ENCODE data around the gene DGKI.

DGKI gene

DNA sequence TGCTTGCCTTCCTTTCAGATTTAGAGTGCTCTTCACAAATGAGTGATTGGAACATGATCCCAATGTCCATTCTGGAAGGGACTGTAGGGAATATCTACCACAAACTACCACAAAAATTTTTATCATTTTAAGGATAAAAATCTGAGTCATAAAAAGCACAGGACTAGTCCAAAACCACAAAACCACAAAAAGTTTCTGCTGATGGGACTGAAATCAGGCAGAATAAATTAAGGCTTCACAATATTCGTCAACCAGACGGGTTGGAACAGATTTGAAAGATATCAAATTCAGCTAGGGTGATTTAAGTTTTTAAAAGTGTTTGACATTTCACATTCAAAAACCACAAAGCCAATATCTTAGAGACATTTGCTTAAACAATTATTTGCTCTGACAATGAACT is 403.2 kb downstream of the DGKI start:
- TF ChIP-seq, protein P1, sequence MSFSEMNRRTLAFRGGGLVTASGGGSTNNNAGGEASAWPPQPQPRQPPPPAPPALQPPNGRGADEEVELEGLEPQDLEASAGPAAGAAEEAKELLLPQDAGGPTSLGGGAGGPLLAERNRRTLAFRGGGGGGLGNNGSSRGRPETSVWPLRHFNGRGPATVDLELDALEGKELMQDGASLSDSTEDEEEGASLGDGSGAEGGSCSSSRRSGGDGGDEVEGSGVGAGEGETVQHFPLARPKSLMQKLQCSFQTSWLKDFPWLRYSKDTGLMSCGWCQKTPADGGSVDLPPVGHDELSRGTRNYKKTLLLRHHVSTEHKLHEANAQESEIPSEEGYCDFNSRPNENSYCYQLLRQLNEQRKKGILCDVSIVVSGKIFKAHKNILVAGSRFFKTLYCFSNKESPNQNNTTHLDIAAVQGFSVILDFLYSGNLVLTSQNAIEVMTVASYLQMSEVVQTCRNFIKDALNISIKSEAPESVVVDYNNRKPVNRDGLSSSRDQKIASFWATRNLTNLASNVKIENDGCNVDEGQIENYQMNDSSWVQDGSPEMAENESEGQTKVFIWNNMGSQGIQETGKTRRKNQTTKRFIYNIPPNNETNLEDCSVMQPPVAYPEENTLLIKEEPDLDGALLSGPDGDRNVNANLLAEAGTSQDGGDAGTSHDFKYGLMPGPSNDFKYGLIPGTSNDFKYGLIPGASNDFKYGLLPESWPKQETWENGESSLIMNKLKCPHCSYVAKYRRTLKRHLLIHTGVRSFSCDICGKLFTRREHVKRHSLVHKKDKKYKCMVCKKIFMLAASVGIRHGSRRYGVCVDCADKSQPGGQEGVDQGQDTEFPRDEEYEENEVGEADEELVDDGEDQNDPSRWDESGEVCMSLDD (tag by site-specific recombination; IDR thresholded peaks at IDR 0.05), result no peak
- no peak for TF ChIP-seq MEIS1 (CRISPR knock-in tag; IDR thresholded peaks at IDR 0.05; ENCODE audit: borderline replicate concordance)
- TF ChIP-seq ZNF677 (tag by site-specific recombination; IDR thresholded peaks at IDR 0.05), result no peak
- no peak for TF ChIP-seq GLI2 (tag by site-specific recombination; IDR thresholded peaks at IDR 0.05; ENCODE audit: borderline replicate concordance, low read depth)
- TF ChIP-seq IKZF3 (tag by site-specific recombination; IDR thresholded peaks at IDR 0.05), result no peak
- no peak for TF ChIP-seq MYNN (tag by site-specific recombination; IDR thresholded peaks at IDR 0.05; ENCODE audit: borderline replicate concordance)
- TF ChIP-seq, protein P2, sequence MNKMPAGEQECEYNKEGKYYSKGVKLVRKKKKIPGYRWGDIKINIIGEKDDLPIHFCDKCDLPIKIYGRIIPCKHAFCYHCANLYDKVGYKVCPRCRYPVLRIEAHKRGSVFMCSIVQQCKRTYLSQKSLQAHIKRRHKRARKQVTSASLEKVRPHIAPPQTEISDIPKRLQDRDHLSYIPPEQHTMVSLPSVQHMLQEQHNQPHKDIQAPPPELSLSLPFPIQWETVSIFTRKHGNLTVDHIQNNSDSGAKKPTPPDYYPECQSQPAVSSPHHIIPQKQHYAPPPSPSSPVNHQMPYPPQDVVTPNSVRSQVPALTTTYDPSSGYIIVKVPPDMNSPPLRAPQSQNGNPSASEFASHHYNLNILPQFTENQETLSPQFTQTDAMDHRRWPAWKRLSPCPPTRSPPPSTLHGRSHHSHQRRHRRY (tag by site-specific recombination; IDR thresholded peaks at IDR 0.05), result no peak
- no peak for TF ChIP-seq ZNF658 (tag by site-specific recombination; IDR thresholded peaks at IDR 0.05)
- TF ChIP-seq ZNF341 (tag by site-specific recombination; IDR thresholded peaks at IDR 0.05; ENCODE audit: low read depth), result no peak
- no peak for TF ChIP-seq YY2 (tag by site-specific recombination; IDR thresholded peaks at IDR 0.05)
- TF ChIP-seq ZNF221 (tag by site-specific recombination; IDR thresholded peaks at IDR 0.05; ENCODE audit: borderline replicate concordance), result no peak
- TF ChIP-seq SCRT2 (tag by site-specific recombination; IDR thresholded peaks at IDR 0.05), result no peak
- no peak for TF ChIP-seq GLI4 (tag by site-specific recombination; IDR thresholded peaks at IDR 0.05)
- TF ChIP-seq, protein P3, sequence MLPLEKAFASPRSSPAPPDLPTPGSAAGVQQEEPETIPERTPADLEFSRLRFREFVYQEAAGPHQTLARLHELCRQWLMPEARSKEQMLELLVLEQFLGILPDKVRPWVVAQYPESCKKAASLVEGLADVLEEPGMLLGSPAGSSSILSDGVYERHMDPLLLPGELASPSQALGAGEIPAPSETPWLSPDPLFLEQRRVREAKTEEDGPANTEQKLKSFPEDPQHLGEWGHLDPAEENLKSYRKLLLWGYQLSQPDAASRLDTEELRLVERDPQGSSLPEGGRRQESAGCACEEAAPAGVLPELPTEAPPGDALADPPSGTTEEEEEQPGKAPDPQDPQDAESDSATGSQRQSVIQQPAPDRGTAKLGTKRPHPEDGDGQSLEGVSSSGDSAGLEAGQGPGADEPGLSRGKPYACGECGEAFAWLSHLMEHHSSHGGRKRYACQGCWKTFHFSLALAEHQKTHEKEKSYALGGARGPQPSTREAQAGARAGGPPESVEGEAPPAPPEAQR (tag by site-specific recombination; IDR thresholded peaks at IDR 0.05), result no peak
- TF ChIP-seq ZNF837 (tag by site-specific recombination; IDR thresholded peaks at IDR 0.05), result no peak
- TF ChIP-seq ZNF830 (tag by site-specific recombination; IDR thresholded peaks at IDR 0.05; ENCODE audit: low read depth), result no peak
- TF ChIP-seq, protein P4, sequence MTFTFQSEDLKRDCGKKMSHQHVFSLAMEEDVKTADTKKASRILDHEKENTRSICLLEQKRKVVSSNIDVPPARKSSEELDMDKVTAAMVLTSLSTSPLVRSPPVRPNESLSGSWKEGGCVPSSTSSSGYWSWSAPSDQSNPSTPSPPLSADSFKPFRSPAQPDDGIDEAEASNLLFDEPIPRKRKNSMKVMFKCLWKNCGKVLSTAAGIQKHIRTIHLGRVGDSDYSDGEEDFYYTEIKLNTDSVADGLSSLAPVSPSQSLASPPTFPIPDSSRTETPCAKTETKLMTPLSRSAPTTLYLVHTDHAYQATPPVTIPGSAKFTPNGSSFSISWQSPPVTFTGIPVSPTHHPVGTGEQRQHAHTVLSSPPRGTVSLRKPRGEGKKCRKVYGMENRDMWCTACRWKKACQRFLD (tag by site-specific recombination; IDR thresholded peaks at IDR 0.05), result no peak
- TF ChIP-seq ZNF501 (tag by site-specific recombination; IDR thresholded peaks at IDR 0.05), result no peak
- no peak for TF ChIP-seq ZNF138 (tag by site-specific recombination; IDR thresholded peaks at IDR 0.05; ENCODE audit: borderline replicate concordance)
- Histone ChIP-seq H3K4me1 (ENCODE audit: control insufficient read depth, insufficient read depth, low read length) (no peaks in the 10 kb centered on the region), H3K36me3 (ENCODE audit: control insufficient read depth in 2 of 2, insufficient read depth in 1 of 2, low read length in 2 of 2) (no peaks in the 10 kb centered on the region), H3K27ac (ENCODE audit: extremely low read depth, low read depth, low read length) (no peak overlapping the region), H3K9me3 (ENCODE audit: control insufficient read depth, insufficient read depth, low read depth, low read length) (no peaks in the 10 kb centered on the region), H3K4me3 (ENCODE audit: low read depth, low read length) (no peak overlapping the region)
- CTCF ChIA-PET, result no interaction called here
- POLR2A ChIA-PET, result no interaction called here

DNA sequence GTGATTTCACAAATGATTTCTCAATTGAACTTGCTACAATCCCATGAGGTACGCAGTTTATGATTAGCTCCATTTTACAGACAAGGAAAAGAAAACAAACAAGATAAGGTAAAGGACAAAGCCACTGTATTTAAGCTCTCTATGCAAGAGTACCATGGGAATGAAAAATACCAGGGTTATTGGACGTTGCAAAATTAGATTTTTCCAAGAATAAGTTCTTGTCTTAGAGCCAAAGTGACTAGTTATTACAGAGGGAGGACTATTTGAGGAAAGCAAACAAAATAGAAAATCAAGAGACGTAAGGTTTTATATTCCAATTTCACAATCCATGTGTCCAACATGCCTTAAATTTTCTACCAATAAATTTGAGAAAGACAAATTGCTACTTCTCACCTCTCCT is 405.3 kb downstream of the DGKI start:
- Histone ChIP-seq H3K9me3 (ENCODE audit: control insufficient read depth, insufficient read depth, low read depth, low read length) (no peaks in the 10 kb centered on the region), H3K4me1 (ENCODE audit: control insufficient read depth, insufficient read depth, low read length) (no peaks in the 10 kb centered on the region), H3K4me3 (ENCODE audit: low read depth, low read length) (no peak overlapping the region), H3K27ac (ENCODE audit: extremely low read depth, low read depth, low read length) (no peak overlapping the region), H3K36me3 (ENCODE audit: control insufficient read depth in 2 of 2, insufficient read depth in 1 of 2, low read length in 2 of 2) (no peaks in the 10 kb centered on the region)
- TF ChIP-seq ZNF768 (tag by site-specific recombination; IDR thresholded peaks at IDR 0.05) (no peak), ZNF292 (tag by site-specific recombination; IDR thresholded peaks at IDR 0.05; ENCODE audit: borderline replicate concordance, low read depth) (no peak), ZNF214 (tag by site-specific recombination; IDR thresholded peaks at IDR 0.05; ENCODE audit: borderline replicate concordance) (no peak), WT1 (tag by site-specific recombination; IDR thresholded peaks at IDR 0.05) (no peak), KLF7 (tag by site-specific recombination; IDR thresholded peaks at IDR 0.05; ENCODE audit: borderline replicate concordance) (no peak), ZNF510 (tag by site-specific recombination; IDR thresholded peaks at IDR 0.05; ENCODE audit: insufficient replicate concordance) (no peak), GLI4 (tag by site-specific recombination; IDR thresholded peaks at IDR 0.05) (no peak)
- ChIA-PET CTCF (no interaction called here), POLR2A (no interaction called here)
